Astrocyte of the cerebellum (primary cell): ENCODE data around the gene ADAD2.
A peak's percentile ranks its signal among the peaks of the same experiment; 100 is the strongest.

ENCODE experiments used
- DNase-seq: peaks from one replicate; pipeline ENCODE4 v3.0.0-alpha.2; 2011; ENCODE audit warnings: low read depth
- H3K4me3 ChIP-seq: 2 replicates; pipeline ENCODE4 v1.5.1; 2011; ENCODE audit warnings: mild to moderate bottlenecking, low read depth, low read length, moderate library complexity
- CTCF ChIP-seq: IDR thresholded peaks from 2 replicates; pipeline ENCODE4 v1.5.1; 2012; ENCODE audit warnings: low read length, low read depth, moderate library complexity, mild to moderate bottlenecking; ENCODE audit errors: missing control alignments
- in situ Hi-C: cut with HindIII; loops from 2 replicates; pipeline ENCODE4 v1.10.0; 2017; ENCODE audit warnings: low sequenced_read_pairs

The ADAD2 gene

GRCh38 chr16:84184775-84185174, 6.2 kb upstream of the ADAD2 start:
- DNase-seq, result no peak
- in situ Hi-C loops, result no loop called here
- H3K4me3 ChIP-seq, result no peak overlapping the region
- TF ChIP-seq CTCF, result no peak

- in situ Hi-C loops, result no loop called here
- TF ChIP-seq CTCF, result peak; percentile 98
- peak within 1 kb of the TSS; percentile 100 for H3K4me3 ChIP-seq
- DNase-seq, result peak; percentile 89
Measured at GRCh38 chr16:84186685-84187437, 4.1 kb upstream of the ADAD2 start, which contains the start of gene TAF1C. TSS of gene TAF1C (minus strand) at chr16:84187057. CDS start at chr16:84184988, 2,069 bp downstream.

DNA sequence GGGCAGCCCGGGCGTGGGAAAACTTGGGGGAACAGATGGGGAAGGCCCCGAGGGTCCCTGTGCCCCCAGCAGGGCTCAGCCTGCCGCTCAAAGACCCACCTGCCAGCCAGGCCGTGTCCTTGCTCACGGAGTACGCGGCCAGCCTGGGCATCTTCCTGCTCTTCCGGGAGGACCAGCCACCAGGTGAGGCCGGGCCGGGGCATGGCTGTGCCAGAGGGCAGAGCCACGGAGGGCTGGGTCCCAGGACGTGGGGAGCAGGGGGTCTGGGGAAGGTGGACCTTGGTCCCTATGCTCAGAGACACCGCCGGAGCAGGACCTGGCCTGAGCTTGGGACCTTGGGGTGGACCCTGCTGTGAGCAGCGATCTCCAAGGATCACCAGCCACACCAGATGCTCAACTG, 509 bp downstream of the ADAD2 start:
- in situ Hi-C loops, result loop anchor here (5.0 kb wide), 1 partner anchor 54 kb away; no protein-coding TSS in a partner anchor
- no peak for DNase-seq
- TF ChIP-seq CTCF, result no peak
- no peak overlapping the region for H3K4me3 ChIP-seq

GRCh38 chr16:84193480-84193879, 2.5 kb downstream of the ADAD2 start:
- TF ChIP-seq CTCF, result no peak
- no peak for DNase-seq
- in situ Hi-C loops, result loop anchor here (5.0 kb wide), 1 partner anchor 56 kb away; no protein-coding TSS in a partner anchor
- H3K4me3 ChIP-seq, result no peak overlapping the region

DNA sequence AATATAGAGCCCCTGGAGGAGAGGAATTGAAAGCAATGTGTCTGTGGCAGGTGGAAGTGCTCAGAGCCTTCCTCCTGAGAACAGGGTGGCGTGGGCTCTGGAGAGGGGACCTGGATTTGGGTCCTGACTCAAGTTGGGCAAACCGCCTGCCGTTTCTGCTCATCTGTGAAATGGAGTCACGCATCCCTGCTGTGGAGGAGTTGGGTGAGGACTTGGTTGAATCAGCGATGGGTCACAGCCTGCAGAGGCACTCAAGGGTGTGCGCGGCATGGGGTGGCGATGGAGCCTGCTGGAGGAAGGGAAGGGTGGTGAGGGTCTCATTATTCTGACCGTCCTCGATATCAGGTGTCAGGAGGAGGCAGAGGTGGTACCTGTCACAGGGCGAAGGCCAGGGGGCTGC, 3.1 kb downstream of the ADAD2 start:
- no peak overlapping the region for H3K4me3 ChIP-seq
- TF ChIP-seq CTCF, result no peak
- in situ Hi-C loops, result loop anchor here (5.0 kb wide), 1 partner anchor 57 kb away; no protein-coding TSS in a partner anchor
- DNase-seq, result no peak

DNA sequence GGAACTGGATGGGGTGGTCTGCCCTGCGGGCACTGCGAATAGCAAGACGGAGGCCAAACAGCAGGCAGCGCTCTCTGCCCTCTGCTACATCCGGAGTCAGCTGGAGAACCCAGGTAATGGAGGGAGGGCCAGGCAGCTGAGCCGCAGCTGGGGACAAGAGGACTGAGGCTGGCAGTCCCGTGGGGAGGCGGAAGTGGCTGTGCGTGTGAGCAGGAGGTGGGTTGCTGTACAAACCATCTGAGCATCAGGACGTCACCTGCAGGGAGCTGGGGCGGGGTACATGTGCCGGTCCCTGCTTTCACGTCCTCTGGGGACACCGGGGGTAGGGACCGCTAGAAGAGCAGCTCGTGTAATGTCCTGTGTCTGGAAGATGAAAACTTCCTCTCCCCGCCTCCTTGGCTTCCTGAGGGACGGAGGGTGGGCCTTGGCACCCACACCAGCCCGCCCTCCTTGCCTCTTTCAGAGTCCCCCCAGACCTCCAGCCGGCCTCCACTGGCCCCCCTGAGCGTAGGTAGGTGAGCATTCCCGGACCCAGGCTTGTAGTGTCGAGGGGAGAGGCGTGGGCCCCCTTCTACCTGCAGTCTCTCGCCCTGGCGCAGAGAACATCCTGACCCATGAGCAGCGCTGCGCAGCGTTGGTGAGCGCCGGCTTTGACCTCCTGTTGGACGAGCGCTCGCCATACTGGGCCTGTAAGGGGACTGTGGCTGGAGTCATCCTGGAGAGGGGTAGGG, 3.7 kb downstream of the ADAD2 start:
- no peak overlapping the region for H3K4me3 ChIP-seq
- TF ChIP-seq CTCF, result no peak
- DNase-seq, result no peak
- in situ Hi-C loops, result loop anchor here (5.0 kb wide), 1 partner anchor 57 kb away; no protein-coding TSS in a partner anchor
